B cell (primary cell): Measurements from ENCODE around the gene PHACTR1. TPM values are rescaled to one million over a fixed set of nuclear protein-coding genes. Genes with fewer than 3 reads are reported as not detected.

Experiments
- ATAC-seq: fragments of 200-7000 bp; cut with Tn5 transposase; one replicate; pipeline ENCODE4 v1.10.0; 2021; ENCODE audit warnings: low read depth, mild to moderate bottlenecking, moderate number of reproducible peaks, moderate library complexity
- CTCF ChIA-PET: fragments of 350-600 bp; sonication (Branson Sonifier 250); formaldehyde crosslinking; loops from one replicate; lab custom pipeline; 2021; ENCODE audit warnings: antibody characterized with exemption, inconsistent platforms; lab: Charles Lee
- POLR2A ChIA-PET: fragments of 350-600 bp; sonication (Branson Sonifier 250); formaldehyde crosslinking; loops from one replicate; lab custom pipeline; 2021; ENCODE audit warnings: antibody characterized with exemption; lab: Charles Lee
- DNase-seq: peaks from one replicate; pipeline ENCODE4 v3.0.0; 2013
- H2AFZ ChIP-seq: 2 replicates; pipeline ENCODE4 v1.6.1; 2012; ENCODE audit warnings: mild to moderate bottlenecking, low read depth, low read length; ENCODE audit not compliant: insufficient read depth, poor library complexity, severe bottlenecking
- H3K27ac ChIP-seq, 2 donors: 1 replicate in 1 of 2; 2 replicates in 1 of 2; pipeline ENCODE4 v1.5.1; 2012 to 2013; ENCODE audit warnings: low read length in 2 of 2, mild to moderate bottlenecking in 2 of 2, moderate library complexity in 1 of 2
- H3K27me3 ChIP-seq, 4 experiments: fragments of 200-600 bp in 1 of 4; sonication (generic) in 1 of 4; replicated peaks in 1 of 4; 1 replicate in 2 of 4; 2 replicates in 2 of 4; pipeline versions ENCODE4 v1.6.1 to v1.7.0; 2013 to 2016; ENCODE audit warnings: low read length in 3 of 4, mild to moderate bottlenecking in 2 of 4, mixed read lengths in 1 of 4, moderate library complexity in 1 of 4; ENCODE audit not compliant: insufficient read depth in 4 of 4, control insufficient read depth in 3 of 4; ENCODE audit errors: control extremely low read depth in 1 of 4
- H3K36me3 ChIP-seq, 2 experiments: replicated peaks in 1 of 2; 1 replicate in 1 of 2; 2 replicates in 1 of 2; pipeline versions ENCODE4 v1.6.1 to v1.7.1; 2013; ENCODE audit warnings: low read length in 1 of 2; ENCODE audit not compliant: insufficient read depth in 2 of 2, control insufficient read depth in 1 of 2; ENCODE audit errors: control extremely low read depth in 1 of 2, extremely low read depth in 1 of 2
- H3K4me1 ChIP-seq, 2 donors: fragments of 200-600 bp in 1 of 2; sonication (generic) in 1 of 2; 1 replicate in 1 of 2; 2 replicates in 1 of 2; pipeline versions ENCODE4 v1.5.1 to v1.6.1; 2013 to 2017; ENCODE audit warnings: low read length in 2 of 2; ENCODE audit not compliant: control insufficient read depth in 2 of 2, insufficient read depth in 2 of 2
- H3K4me2 ChIP-seq: replicated peaks from 2 replicates; pipeline ENCODE3; 2012; ENCODE audit warnings: mild to moderate bottlenecking, low read depth, low read length; ENCODE audit not compliant: poor library complexity, severe bottlenecking
- H3K4me3 ChIP-seq, 5 experiments: fragments of 200-600 bp in 1 of 5; sonication (generic) in 1 of 5; 1 replicate in 3 of 5; 2 replicates in 2 of 5; pipeline versions ENCODE4 v1.5.1 to v1.7.0; 2011 to 2016; ENCODE audit warnings: low read length in 4 of 5, mild to moderate bottlenecking in 4 of 5, low read depth in 2 of 5, control low read depth in 1 of 5, moderate library complexity in 1 of 5; ENCODE audit not compliant: insufficient read depth in 1 of 5; ENCODE audit errors: control extremely low read depth in 1 of 5, extremely low read depth in 1 of 5
- H3K79me2 ChIP-seq: fragments of 200-600 bp; sonication (generic); one replicate; pipeline ENCODE4 v1.6.0; 2016; ENCODE audit warnings: low read length; ENCODE audit not compliant: control insufficient read depth, insufficient read depth
- H3K9ac ChIP-seq: fragments of 200-600 bp; sonication (generic); 2 replicates; pipeline ENCODE4 v1.6.1; 2017; ENCODE audit warnings: mild to moderate bottlenecking, low read length, moderate library complexity
- H3K9me3 ChIP-seq, 3 donors: one replicate each; pipeline versions ENCODE4 v1.6.1 to v1.7.1; 2013; ENCODE audit warnings: low read length in 2 of 3; ENCODE audit not compliant: control insufficient read depth in 2 of 3, insufficient read depth in 1 of 3; ENCODE audit errors: control extremely low read depth in 1 of 3
- H4K20me1 ChIP-seq: 2 replicates; pipeline ENCODE4 v1.6.0; 2012; ENCODE audit warnings: mild to moderate bottlenecking, low read length; ENCODE audit not compliant: insufficient read depth, control insufficient read depth, poor library complexity, severe bottlenecking
- H3K27ac Mint-ChIP-seq: one replicate; pipeline ENCODE4 v1.8.0; 2021; ENCODE audit warnings: mixed read lengths
- H3K27me3 Mint-ChIP-seq: one replicate; pipeline ENCODE4 v1.8.0; 2021; ENCODE audit warnings: mixed read lengths
- H3K4me1 Mint-ChIP-seq: one replicate; pipeline ENCODE4 v1.8.0; 2021; ENCODE audit warnings: mixed read lengths
- H3K4me3 Mint-ChIP-seq: one replicate; pipeline ENCODE4 v1.8.0; 2021; ENCODE audit warnings: mixed read lengths
- H3K9me3 Mint-ChIP-seq: one replicate; pipeline ENCODE4 v1.8.0; 2022; ENCODE audit warnings: mixed read lengths; ENCODE audit not compliant: insufficient read depth
- CTCF ChIP-seq: fragments of 200-600 bp; IDR thresholded peaks from one replicate; pipeline ENCODE4 v1.8.0; 2022; ENCODE audit warnings: antibody characterized with exemption, mild to moderate bottlenecking
- EZH2 ChIP-seq: IDR thresholded peaks from 2 replicates; pipeline ENCODE4 v1.6.1; 2012; ENCODE audit warnings: borderline replicate concordance, low read depth, mild to moderate bottlenecking, moderate library complexity, low read length; ENCODE audit not compliant: insufficient read depth, poor library complexity, severe bottlenecking
- WGBS: methylation state at CpG from one replicate; pipeline ENCODE4 v1.1.5; 2013; ENCODE audit warnings: missing lambda C conversion rate; ENCODE audit not compliant: insufficient coverage; 5-methylcytosine and 5-hydroxymethylcytosine counted together
- intact Hi-C: fragments of 100-400 bp; cut with micrococcal nuclease; formaldehyde crosslinking; loops from one replicate; pipeline ENCODE4 v1.10.0; 2022
- polyA plus RNA-seq: library from polyadenylated mRNA; depleted of rRNA; stranded (reverse); fragments of >200 nt; gene quantifications from 2 replicates; pipeline ENCODE4 v1.2.3, GENCODE V29; 2012
- total RNA-seq, 2 donors: library from RNA; stranded (reverse); fragments of 120-200 nt in 1 of 2; gene quantifications; 1 replicate in 1 of 2; 2 replicates in 1 of 2; pipeline versions ENCODE4 v1.2.3 to v1.2.4, GENCODE V29; 2013 to 2022

Gene PHACTR1
- total and polyA plus RNA-seq, 2 donors (not counting 1 experiment from before 2014, with no cell fraction given): 30.2 to 129 TPM

DNA sequence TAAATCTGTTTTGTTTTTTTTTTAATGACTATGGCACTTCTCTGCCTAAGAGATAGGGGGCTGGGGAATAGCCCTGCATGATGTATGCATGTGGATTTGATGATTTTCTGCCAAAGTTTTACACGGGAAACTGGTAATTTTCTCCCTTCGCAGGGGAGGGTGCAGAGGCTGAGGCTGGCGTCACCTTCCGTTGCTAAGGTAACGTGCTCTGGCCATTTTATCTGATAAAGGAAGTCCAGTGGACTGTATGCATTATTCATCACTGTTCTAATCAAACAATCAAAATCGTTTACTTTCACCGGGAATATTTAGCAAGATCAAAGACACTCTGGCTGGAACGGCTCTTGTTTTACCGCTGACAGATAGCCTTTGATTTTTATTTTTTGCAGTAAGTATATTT, 789 bp downstream of the PHACTR1 start:
- no peak overlapping the region for H3K4me3 Mint-ChIP-seq
- ChIA-PET CTCF (no interaction called here), POLR2A (no interaction called here)

DNA sequence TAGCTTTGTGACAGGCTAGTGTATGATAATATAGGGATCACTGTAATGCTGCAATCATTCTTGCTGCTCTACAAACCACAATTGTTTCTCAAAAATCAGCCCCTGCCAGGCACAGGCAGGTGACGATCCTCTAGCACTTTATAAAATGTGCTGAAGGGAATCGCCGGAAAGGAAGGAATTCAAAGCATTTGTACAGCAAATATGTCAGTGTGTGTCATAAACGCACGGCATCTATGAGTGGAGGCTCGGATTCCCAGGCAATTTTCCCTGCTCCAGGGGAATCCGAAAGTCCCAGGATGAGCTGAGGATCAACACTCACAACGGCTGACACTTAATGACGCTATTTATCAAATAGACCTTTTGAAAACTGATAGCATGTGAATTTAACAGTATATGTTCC, 1.4 kb downstream of the PHACTR1 start:
- Histone ChIP-seq H3K4me3 (no peak overlapping the region), H3K9ac (no peak overlapping the region), H3K4me1 (no peaks in the 10 kb centered on the region), H3K4me2 (no peak overlapping the region), H3K79me2 (no peaks in the 10 kb centered on the region), H2AFZ (no peak overlapping the region), H4K20me1 (no peaks in the 10 kb centered on the region), H3K9me3 (peaks cover 0 to 3% (median 0%) of the 10 kb centered on the region in 3 donors), H3K27ac (no peak overlapping the region), H3K27me3 (peaks cover 0 to 6% (median 2%) of the 10 kb centered on the region in 4 experiments), H3K36me3 (no peaks in the 10 kb centered on the region)
- Mint-ChIP-seq H3K9me3 (no peaks in the 10 kb centered on the region), H3K4me1 (no peaks in the 10 kb centered on the region), H3K27ac (no peak overlapping the region), H3K4me3 (no peak overlapping the region), H3K27me3 (peaks cover 22% of the 10 kb centered on the region)
- ChIA-PET CTCF (no interaction called here), POLR2A (no interaction called here)
- ATAC-seq: no peak
- DNase-seq: no peak
- no peak for TF ChIP-seq CTCF
- TF ChIP-seq EZH2: no peak
- intact Hi-C loops: no loop called here
- WGBS: 92% methylated on average over 7 of the region's 9 CpGs

More for the DNA sequence above, 789 bp downstream of the PHACTR1 start:
- H2AFZ ChIP-seq: no peak overlapping the region
- ATAC-seq (no peak), DNase-seq (no peak)
- H3K27ac Mint-ChIP-seq: no peak overlapping the region
- TF ChIP-seq EZH2 (no peak), CTCF (no peak)
- no peak overlapping the region for H3K4me2 ChIP-seq
- no peak overlapping the region for H3K4me3 ChIP-seq
- 96% methylated on average over 3 of the region's 9 CpGs for WGBS
- intact Hi-C loops: no loop called here
- H3K4me1 ChIP-seq: no peaks in the 10 kb centered on the region
- peaks cover 24% of the 10 kb centered on the region for H3K27me3 Mint-ChIP-seq
- no peaks in the 10 kb centered on the region for H3K79me2 ChIP-seq
- H4K20me1 ChIP-seq: no peaks in the 10 kb centered on the region
- H3K36me3 ChIP-seq: no peaks in the 10 kb centered on the region
- no peaks in the 10 kb centered on the region for H3K9me3 Mint-ChIP-seq
- peaks cover 0 to 8% (median 2%) of the 10 kb centered on the region in 4 experiments for H3K27me3 ChIP-seq
- peaks cover 0 to 3% (median 0%) of the 10 kb centered on the region in 3 donors for H3K9me3 ChIP-seq
- no peak overlapping the region for H3K9ac ChIP-seq
- H3K4me1 Mint-ChIP-seq: no peaks in the 10 kb centered on the region
- H3K27ac ChIP-seq: no peak overlapping the region
